WI38 (cell line): ENCODE measurements around the gene LRIT3.

Experiments used
- H3K4me3 ChIP-seq: 2 replicates; pipeline ENCODE4 v1.5.1; 2011; ENCODE audit warnings: low read depth, mild to moderate bottlenecking, control low read depth, low read length
- TF ChIP-seq, protein P1 (sequence below): IDR thresholded peaks from 2 replicates; pipeline ENCODE4 v1.5.1; 2012; ENCODE audit warnings: low read depth, mild to moderate bottlenecking, control low read depth, low read length

LRIT3 gene, protein sequence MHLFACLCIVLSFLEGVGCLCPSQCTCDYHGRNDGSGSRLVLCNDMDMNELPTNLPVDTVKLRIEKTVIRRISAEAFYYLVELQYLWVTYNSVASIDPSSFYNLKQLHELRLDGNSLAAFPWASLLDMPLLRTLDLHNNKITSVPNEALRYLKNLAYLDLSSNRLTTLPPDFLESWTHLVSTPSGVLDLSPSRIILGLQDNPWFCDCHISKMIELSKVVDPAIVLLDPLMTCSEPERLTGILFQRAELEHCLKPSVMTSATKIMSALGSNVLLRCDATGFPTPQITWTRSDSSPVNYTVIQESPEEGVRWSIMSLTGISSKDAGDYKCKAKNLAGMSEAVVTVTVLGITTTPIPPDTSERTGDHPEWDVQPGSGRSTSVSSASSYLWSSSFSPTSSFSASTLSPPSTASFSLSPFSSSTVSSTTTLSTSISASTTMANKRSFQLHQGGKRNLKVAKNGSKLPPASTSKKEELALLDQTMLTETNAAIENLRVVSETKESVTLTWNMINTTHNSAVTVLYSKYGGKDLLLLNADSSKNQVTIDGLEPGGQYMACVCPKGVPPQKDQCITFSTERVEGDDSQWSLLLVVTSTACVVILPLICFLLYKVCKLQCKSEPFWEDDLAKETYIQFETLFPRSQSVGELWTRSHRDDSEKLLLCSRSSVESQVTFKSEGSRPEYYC

DNA sequence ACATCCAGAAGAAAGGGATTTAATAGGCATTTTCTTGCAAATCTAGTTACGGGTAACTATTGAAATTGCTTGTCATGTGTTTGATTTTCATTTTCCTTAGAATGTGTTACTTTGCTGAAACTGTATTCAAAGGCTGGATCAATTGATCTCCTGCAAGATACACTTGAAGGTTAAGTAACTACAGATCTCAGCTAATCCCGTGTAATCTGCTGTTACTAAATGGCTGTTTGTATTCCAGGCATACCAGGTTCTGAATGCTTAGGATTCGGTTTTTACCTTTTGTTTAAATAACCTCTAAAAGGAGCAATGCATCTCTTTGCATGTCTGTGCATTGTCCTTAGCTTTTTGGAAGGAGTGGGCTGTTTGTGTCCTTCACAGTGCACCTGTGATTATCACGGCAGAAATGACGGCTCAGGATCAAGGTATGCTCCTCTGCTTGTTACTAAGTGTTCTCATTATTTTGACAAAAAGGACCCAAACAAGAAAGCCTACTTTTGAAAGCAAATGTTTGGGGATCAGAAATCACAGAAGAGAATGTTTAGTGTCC, at the start of gene LRIT3:
Gene LRIT3 (plus strand): TSS at position 212 of the 547 bp plus-strand sequence. CDS start 95 bp downstream, at position 307.
- TF ChIP-seq, protein P1, sequence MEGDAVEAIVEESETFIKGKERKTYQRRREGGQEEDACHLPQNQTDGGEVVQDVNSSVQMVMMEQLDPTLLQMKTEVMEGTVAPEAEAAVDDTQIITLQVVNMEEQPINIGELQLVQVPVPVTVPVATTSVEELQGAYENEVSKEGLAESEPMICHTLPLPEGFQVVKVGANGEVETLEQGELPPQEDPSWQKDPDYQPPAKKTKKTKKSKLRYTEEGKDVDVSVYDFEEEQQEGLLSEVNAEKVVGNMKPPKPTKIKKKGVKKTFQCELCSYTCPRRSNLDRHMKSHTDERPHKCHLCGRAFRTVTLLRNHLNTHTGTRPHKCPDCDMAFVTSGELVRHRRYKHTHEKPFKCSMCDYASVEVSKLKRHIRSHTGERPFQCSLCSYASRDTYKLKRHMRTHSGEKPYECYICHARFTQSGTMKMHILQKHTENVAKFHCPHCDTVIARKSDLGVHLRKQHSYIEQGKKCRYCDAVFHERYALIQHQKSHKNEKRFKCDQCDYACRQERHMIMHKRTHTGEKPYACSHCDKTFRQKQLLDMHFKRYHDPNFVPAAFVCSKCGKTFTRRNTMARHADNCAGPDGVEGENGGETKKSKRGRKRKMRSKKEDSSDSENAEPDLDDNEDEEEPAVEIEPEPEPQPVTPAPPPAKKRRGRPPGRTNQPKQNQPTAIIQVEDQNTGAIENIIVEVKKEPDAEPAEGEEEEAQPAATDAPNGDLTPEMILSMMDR: no peak

DNA sequence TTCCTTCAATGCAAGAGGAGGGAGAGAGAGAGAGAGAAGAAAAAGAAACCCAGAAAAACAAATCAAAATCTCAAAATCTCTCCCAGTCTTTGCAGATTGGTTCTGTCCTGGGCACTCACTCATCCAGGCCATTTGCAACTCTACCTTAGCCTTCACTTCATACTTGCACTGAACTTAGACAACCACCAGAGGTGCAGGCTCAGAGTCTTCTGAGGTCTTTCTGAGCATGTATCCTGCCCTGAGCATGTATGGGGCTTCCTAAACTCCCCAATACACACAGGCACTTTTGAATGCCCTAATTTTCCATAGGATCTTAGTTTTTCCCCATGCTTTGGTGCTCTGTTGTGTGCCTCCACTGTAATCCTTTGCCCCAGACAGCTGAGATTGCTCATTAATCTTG, 49.0 kb upstream of the LRIT3 start:
- TF ChIP-seq, protein P1: no peak
- H3K4me3 ChIP-seq: no peak overlapping the region

More for the DNA sequence above, at the start of gene LRIT3:
- H3K4me3 ChIP-seq: no peak within 1 kb of the TSS

DNA sequence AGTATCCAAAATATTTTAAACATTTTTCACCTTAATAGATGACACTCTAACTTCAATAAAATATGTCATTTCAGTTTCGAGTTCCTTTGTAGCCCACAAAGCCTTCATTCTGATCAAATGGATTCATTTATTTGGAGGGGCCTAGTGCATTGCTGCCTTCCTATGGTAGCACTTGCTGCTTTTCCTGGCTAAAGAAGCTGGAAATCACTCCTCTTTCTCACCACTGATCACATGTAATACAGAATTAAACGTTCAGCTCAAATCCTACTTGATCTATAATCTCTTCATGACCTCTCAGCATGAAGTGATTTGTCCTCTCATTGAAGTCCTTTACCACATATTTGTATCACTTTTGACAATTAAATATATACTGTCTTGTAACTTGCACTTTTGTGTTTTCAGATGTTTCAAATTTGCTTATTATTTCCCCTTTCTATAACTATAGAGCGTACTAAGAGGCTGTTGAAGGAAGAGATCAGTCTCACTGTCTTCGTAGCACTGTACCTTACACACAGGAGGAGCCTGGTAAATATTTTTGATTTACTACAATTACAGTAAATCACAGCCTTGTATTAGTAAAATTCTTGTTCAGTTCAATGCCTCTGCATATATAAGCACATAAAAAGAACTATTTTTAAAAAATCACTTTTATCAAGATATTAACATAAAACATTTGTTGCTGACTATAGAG, 46.7 kb upstream of the LRIT3 start:
- H3K4me3 ChIP-seq: no peak overlapping the region
- TF ChIP-seq, protein P1: no peak

DNA sequence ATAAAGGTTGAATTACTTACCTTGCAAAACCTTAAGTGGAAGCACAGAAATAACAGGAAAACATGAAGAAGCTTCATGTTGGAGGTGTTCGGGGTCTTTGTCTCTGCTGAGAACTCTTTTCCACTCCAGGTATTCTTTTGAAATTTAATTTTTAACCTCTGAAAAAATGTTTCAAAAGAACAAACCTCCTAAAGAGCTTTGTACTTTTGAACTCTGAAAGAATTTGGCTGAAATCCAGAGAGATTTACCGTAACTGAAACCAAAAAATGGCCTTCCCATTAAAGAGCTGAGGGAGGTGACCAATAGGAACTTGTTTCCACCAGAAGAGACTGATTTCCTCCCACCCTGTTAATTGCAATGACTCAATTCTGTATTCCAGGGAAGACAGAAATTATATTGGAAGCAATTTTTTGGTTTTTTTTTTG, 46.0 kb upstream of the LRIT3 start, which contains the start of gene CFI:
Gene CFI (minus strand): TSS at position 105 of the 425 bp plus-strand sequence. CDS start 28 bp downstream, at position 77.
- TF ChIP-seq, protein P1: no peak

DNA sequence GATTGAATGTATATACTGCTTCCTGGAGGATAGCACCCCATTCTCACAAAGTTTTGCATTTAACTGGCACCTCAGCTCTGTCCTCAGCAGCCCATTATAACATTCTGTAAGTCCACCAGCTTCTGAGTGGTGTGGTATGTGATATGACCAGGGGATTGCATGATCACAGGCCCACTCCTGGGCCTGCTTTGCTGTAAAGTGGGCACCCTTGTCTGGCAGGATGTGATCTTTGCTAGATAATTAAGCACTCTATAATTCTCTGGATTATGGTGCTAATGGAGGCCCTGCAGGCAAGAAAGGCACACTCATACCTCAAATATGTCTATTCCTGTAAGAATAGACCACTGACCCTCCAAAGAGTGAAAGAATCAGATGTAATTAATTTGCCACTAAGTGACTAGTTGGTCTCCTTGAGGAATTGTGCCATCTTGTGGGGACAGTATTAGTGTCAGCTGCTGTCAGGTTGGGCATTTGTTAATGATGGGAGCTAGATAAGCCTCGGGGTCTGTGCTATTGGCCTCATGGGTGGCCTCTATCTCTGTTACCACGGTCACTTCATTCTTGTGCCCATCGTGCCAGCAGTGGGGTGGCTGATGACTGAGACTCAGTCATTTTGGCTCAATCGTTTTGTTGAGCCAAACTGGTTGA, 43.9 kb upstream of the LRIT3 start:
- TF ChIP-seq, protein P1: no peak
- H3K4me3 ChIP-seq: no peak overlapping the region

More for the DNA sequence above, 46.0 kb upstream of the LRIT3 start, which contains the start of gene CFI:
- no peak within 1 kb of the TSS for H3K4me3 ChIP-seq

DNA sequence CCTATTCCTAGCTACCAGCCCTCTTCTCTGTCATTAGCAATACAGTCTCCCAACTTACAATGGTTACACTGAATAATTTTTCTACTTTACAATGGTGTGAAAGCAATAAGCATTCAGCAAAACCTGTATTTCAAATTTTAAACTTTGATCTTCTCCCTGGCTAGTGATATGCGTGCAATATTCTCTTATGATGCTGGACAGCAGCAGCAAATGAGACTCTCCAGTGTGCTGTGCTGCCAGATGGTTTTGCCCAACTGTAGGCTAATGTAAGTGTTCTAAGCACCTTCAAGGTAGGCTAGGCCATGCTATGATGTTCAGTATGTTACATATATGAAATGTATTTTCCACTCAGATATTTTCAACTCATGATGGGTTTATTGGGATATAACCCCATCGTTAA, 38.3 kb upstream of the LRIT3 start:
- no peak overlapping the region for H3K4me3 ChIP-seq
- TF ChIP-seq, protein P1: no peak
